HFF-Myc (cell line): ENCODE results near the gene CAPRIN2.

Experiments
- DNase-seq: peaks from one replicate; pipeline ENCODE4 v3.0.0-alpha.2; 2011; ENCODE audit warnings: low read depth; ENCODE audit errors: extremely low read depth
- H3K4me3 ChIP-seq: replicated peaks from 2 replicates; pipeline ENCODE4 v1.5.1; 2011; ENCODE audit warnings: low read depth, mild to moderate bottlenecking, control low read depth, low read length
- CTCF ChIP-seq: IDR thresholded peaks from 2 replicates; pipeline ENCODE4 v1.5.1; 2012; ENCODE audit warnings: mild to moderate bottlenecking, low read depth, low read length, control low read depth; ENCODE audit errors: missing control alignments

CAPRIN2 gene

GRCh38 chr12:30707613-30708342 lies 47.0 kb downstream of the CAPRIN2 start:
- no peak for TF ChIP-seq CTCF
- H3K4me3 ChIP-seq = no peak overlapping the region
- no peak for DNase-seq

- no peak for DNase-seq
- TF ChIP-seq CTCF = no peak
- no peak overlapping the region for H3K4me3 ChIP-seq
Measured at GRCh38 chr12:30706476-30706875, 48.3 kb downstream of the CAPRIN2 start.

- no peak overlapping the region for H3K4me3 ChIP-seq
- DNase-seq = no peak
- TF ChIP-seq CTCF = no peak
Measured at GRCh38 chr12:30701056-30701455, 53.7 kb downstream of the CAPRIN2 start.

- TF ChIP-seq CTCF = no peak
- DNase-seq = no peak
- H3K4me3 ChIP-seq = no peak overlapping the region
Measured at GRCh38 chr12:30700216-30700900, 54.4 kb downstream of the CAPRIN2 start.

- no peak overlapping the region for H3K4me3 ChIP-seq
- DNase-seq = no peak
- no peak for TF ChIP-seq CTCF
Measured at GRCh38 chr12:30698346-30698745, 56.4 kb downstream of the CAPRIN2 start.

GRCh38 chr12:30696943-30697342 lies 57.8 kb downstream of the CAPRIN2 start:
- no peak for DNase-seq
- no peak overlapping the region for H3K4me3 ChIP-seq
- TF ChIP-seq CTCF = no peak

- TF ChIP-seq CTCF = no peak
Measured at GRCh38 chr12:30696486-30696885, 58.3 kb downstream of the CAPRIN2 start.

More at GRCh38 chr12:30696486-30696885, 58.3 kb downstream of the CAPRIN2 start:
- peak overlapping the region; percentile 93 for H3K4me3 ChIP-seq
- DNase-seq = no peak
